Activated CD8-positive, alpha-beta T cell treated with anti-CD3 and anti-CD28 coated beads, Interleukin-2, amount 10 ng/mL, durations not matched to agents 7 days and 5 days (primary cell): ENCODE measurements around the gene GARNL3. TPM values are rescaled to one million over a fixed set of nuclear protein-coding genes. Genes with fewer than 3 reads are reported as not detected.

Experiments
- ATAC-seq: fragments of 150-1000 bp; cut with Tn5 transposase; one replicate; pipeline ENCODE4 v1.10.0; 2021; ENCODE audit warnings: moderate library complexity
- CTCF ChIA-PET: fragments of 350-600 bp; sonication (Branson Sonifier 250); formaldehyde crosslinking; loops from one replicate; lab custom pipeline; 2021; ENCODE audit warnings: antibody characterized with exemption; lab: Charles Lee
- POLR2A ChIA-PET: fragments of 350-600 bp; sonication (Branson Sonifier 250); formaldehyde crosslinking; loops from one replicate; lab custom pipeline; 2021; ENCODE audit warnings: antibody characterized with exemption; lab: Charles Lee
- DNase-seq: peaks from one replicate; pipeline ENCODE4 v3.0.0-alpha.2; 2020
- H3K27ac Mint-ChIP-seq: one replicate; pipeline ENCODE4 v1.8.0; 2021; ENCODE audit warnings: mild to moderate bottlenecking, mixed read lengths
- H3K27me3 Mint-ChIP-seq: one replicate; pipeline ENCODE4 v1.8.0; 2021; ENCODE audit warnings: low read depth, mixed read lengths
- H3K36me3 Mint-ChIP-seq: one replicate; pipeline ENCODE4 v1.8.0; 2021; ENCODE audit warnings: low read depth, mixed read lengths
- H3K4me1 Mint-ChIP-seq: one replicate; pipeline ENCODE4 v1.8.0; 2021; ENCODE audit warnings: low read depth, mixed read lengths
- H3K4me3 Mint-ChIP-seq: one replicate; pipeline ENCODE4 v1.8.0; 2021; ENCODE audit warnings: mild to moderate bottlenecking, mixed read lengths
- H3K9me3 Mint-ChIP-seq: one replicate; pipeline ENCODE4 v1.8.0; 2022; ENCODE audit warnings: mixed read lengths; ENCODE audit not compliant: insufficient read depth
- total RNA-seq, 2 experiments: library from RNA; stranded (reverse); gene quantifications; one replicate each; pipeline ENCODE4 v1.2.3, GENCODE V29; 2021

GARNL3 gene
- total RNA-seq, 2 experiments from 2014 or later: 1.3 to 1.9 TPM

GRCh38 chr9:127403507-127404192, 139.1 kb downstream of the GARNL3 start:
- no peak for ATAC-seq

GRCh38 chr9:127404631-127405030, 140.1 kb downstream of the GARNL3 start:
- ATAC-seq: no peak
- Mint-ChIP-seq H3K9me3 (no peaks in the 10 kb centered on the region), H3K4me1 (no peaks in the 10 kb centered on the region), H3K27ac (no peak overlapping the region), H3K27me3 (peaks cover 2% of the 10 kb centered on the region), H3K36me3 (no peaks in the 10 kb centered on the region), H3K4me3 (no peak overlapping the region)
- CTCF ChIA-PET: no interaction called here
- POLR2A ChIA-PET: no interaction called here
- no peak for DNase-seq

More at GRCh38 chr9:127403507-127404192, 139.1 kb downstream of the GARNL3 start:
- CTCF ChIA-PET: no interaction called here
- no peak overlapping the region for H3K4me3 Mint-ChIP-seq
- DNase-seq: no peak
- H3K27me3 Mint-ChIP-seq: peaks cover 7% of the 10 kb centered on the region
- no peaks in the 10 kb centered on the region for H3K9me3 Mint-ChIP-seq
- no peak overlapping the region for H3K27ac Mint-ChIP-seq
- H3K36me3 Mint-ChIP-seq: no peaks in the 10 kb centered on the region
- POLR2A ChIA-PET: no interaction called here
- H3K4me1 Mint-ChIP-seq: no peaks in the 10 kb centered on the region

GRCh38 chr9:127405344-127406125, 141.0 kb downstream of the GARNL3 start:
- H3K27ac Mint-ChIP-seq: no peak overlapping the region

GRCh38 chr9:127406799-127407491, 142.4 kb downstream of the GARNL3 start:
- H3K4me3 Mint-ChIP-seq: no peak overlapping the region
- ChIA-PET POLR2A (interaction anchor here (0.6 kb wide), 1 partner anchor 44 kb away, joined by 3 read pairs; the partner anchor contains the start of genes LRSAM1 and RPL12), CTCF (interaction anchor here (0.7 to 1.4 kb wide), 3 partner anchors 10 to 661 kb away, joined by 3 to 5 read pairs (median 3); partner anchors contain the start of gene SLC2A8)
- no peaks in the 10 kb centered on the region for H3K4me1 Mint-ChIP-seq
- H3K27ac Mint-ChIP-seq: no peak overlapping the region
- H3K27me3 Mint-ChIP-seq: peaks cover under 1% of the 10 kb centered on the region
- ATAC-seq: no peak
- no peaks in the 10 kb centered on the region for H3K36me3 Mint-ChIP-seq
- no peaks in the 10 kb centered on the region for H3K9me3 Mint-ChIP-seq
- no peak for DNase-seq

More at GRCh38 chr9:127405344-127406125, 141.0 kb downstream of the GARNL3 start:
- Mint-ChIP-seq H3K4me1 (no peaks in the 10 kb centered on the region), H3K9me3 (no peaks in the 10 kb centered on the region), H3K36me3 (no peaks in the 10 kb centered on the region), H3K4me3 (no peak overlapping the region), H3K27me3 (no peaks in the 10 kb centered on the region)
- ChIA-PET POLR2A (interaction anchor here (0.6 kb wide), 1 partner anchor 426 kb away, joined by 3 read pairs; no protein-coding TSS in a partner anchor), CTCF (no interaction called here)
- DNase-seq (no peak), ATAC-seq (no peak)

GRCh38 chr9:127407492-127407843, 142.9 kb downstream of the GARNL3 start:
- no peak for ATAC-seq
- POLR2A ChIA-PET: interaction anchor here (0.6 kb wide), 1 partner anchor 44 kb away, joined by 3 read pairs; the partner anchor contains the start of genes LRSAM1 and RPL12
- Mint-ChIP-seq H3K4me3 (no peak overlapping the region), H3K27me3 (peaks cover 2% of the 10 kb centered on the region), H3K36me3 (no peaks in the 10 kb centered on the region), H3K4me1 (no peaks in the 10 kb centered on the region), H3K27ac (no peak overlapping the region), H3K9me3 (no peaks in the 10 kb centered on the region)
- CTCF ChIA-PET: interaction anchor here (0.7 to 1.4 kb wide), 3 partner anchors 11 to 662 kb away, joined by 3 to 5 read pairs (median 3); partner anchors contain the start of gene SLC2A8
- DNase-seq: no peak

GRCh38 chr9:127411122-127411521, 146.5 kb downstream of the GARNL3 start:
- no peaks in the 10 kb centered on the region for H3K9me3 Mint-ChIP-seq
- peaks cover 20% of the 10 kb centered on the region for H3K27me3 Mint-ChIP-seq
- POLR2A ChIA-PET: no interaction called here

GRCh38 chr9:127415141-127415540, 150.6 kb downstream of the GARNL3 start:
- Mint-ChIP-seq H3K27me3 (peaks cover 24% of the 10 kb centered on the region), H3K27ac (no peak overlapping the region), H3K9me3 (no peaks in the 10 kb centered on the region), H3K4me1 (no peaks in the 10 kb centered on the region), H3K36me3 (no peaks in the 10 kb centered on the region), H3K4me3 (no peak overlapping the region)
- DNase-seq (no peak), ATAC-seq (no peak)
- POLR2A ChIA-PET: interaction anchor here (0.9 kb wide), 1 partner anchor 9 kb away, joined by 3 read pairs; the partner anchor contains the start of gene ZNF79
- CTCF ChIA-PET: interaction anchor here (1.0 kb wide), 1 partner anchor 18 kb away, joined by 4 read pairs; the partner anchor contains the start of gene SLC2A8

More at GRCh38 chr9:127411122-127411521, 146.5 kb downstream of the GARNL3 start:
- Mint-ChIP-seq H3K27ac (no peak overlapping the region), H3K36me3 (no peaks in the 10 kb centered on the region), H3K4me1 (no peaks in the 10 kb centered on the region), H3K4me3 (no peak overlapping the region)
- DNase-seq (no peak), ATAC-seq (no peak)
- CTCF ChIA-PET: no interaction called here

- Mint-ChIP-seq H3K4me1 (no peaks in the 10 kb centered on the region), H3K27ac (no peak overlapping the region), H3K4me3 (no peak overlapping the region), H3K36me3 (no peaks in the 10 kb centered on the region), H3K9me3 (no peaks in the 10 kb centered on the region), H3K27me3 (peaks cover 24% of the 10 kb centered on the region)
- no peak for ATAC-seq
- ChIA-PET CTCF (interaction anchor here (1.0 kb wide), 1 partner anchor 19 kb away, joined by 4 read pairs; the partner anchor contains the start of gene SLC2A8), POLR2A (interaction anchor here (0.9 kb wide), 1 partner anchor 8 kb away, joined by 3 read pairs; the partner anchor contains the start of gene ZNF79)
- DNase-seq: no peak
These were observed 151.1 kb downstream of the GARNL3 start for GRCh38 chr9:127415657-127416056.

- Mint-ChIP-seq H3K4me3 (no peak overlapping the region), H3K4me1 (peaks cover 4% of the 10 kb centered on the region)
- POLR2A ChIA-PET: no interaction called here
These were observed 152.8 kb downstream of the GARNL3 start for GRCh38 chr9:127417131-127418036.

GRCh38 chr9:127418037-127418471, 153.5 kb downstream of the GARNL3 start:
- no peak overlapping the region for H3K4me3 Mint-ChIP-seq
- H3K27ac Mint-ChIP-seq: no peak overlapping the region
- H3K27me3 Mint-ChIP-seq: peaks cover 22% of the 10 kb centered on the region
- POLR2A ChIA-PET: no interaction called here
- no peaks in the 10 kb centered on the region for H3K36me3 Mint-ChIP-seq
- peak; percentile 73 for ATAC-seq
- CTCF ChIA-PET: interaction anchor here (0.8 to 3.3 kb wide), 8 partner anchors 21 to 203 kb away, joined by 3 to 12 read pairs (median 4); partner anchors contain the start of genes LRSAM1, RPL12 and SLC2A8
- peak; percentile 67 for DNase-seq
- H3K4me1 Mint-ChIP-seq: peaks cover 11% of the 10 kb centered on the region
- no peaks in the 10 kb centered on the region for H3K9me3 Mint-ChIP-seq

More at GRCh38 chr9:127417131-127418036, 152.8 kb downstream of the GARNL3 start:
- no peak for DNase-seq
- no peak overlapping the region for H3K27ac Mint-ChIP-seq
- H3K27me3 Mint-ChIP-seq: peaks cover 22% of the 10 kb centered on the region
- H3K9me3 Mint-ChIP-seq: no peaks in the 10 kb centered on the region
- CTCF ChIA-PET: interaction anchor here (0.9 to 3.3 kb wide), 5 partner anchors 25 to 202 kb away, joined by 3 to 12 read pairs (median 3); no protein-coding TSS in a partner anchor
- no peak for ATAC-seq
- no peaks in the 10 kb centered on the region for H3K36me3 Mint-ChIP-seq
